ENCODE data around the gene SCAMP4.

SCAMP4 gene

DNA sequence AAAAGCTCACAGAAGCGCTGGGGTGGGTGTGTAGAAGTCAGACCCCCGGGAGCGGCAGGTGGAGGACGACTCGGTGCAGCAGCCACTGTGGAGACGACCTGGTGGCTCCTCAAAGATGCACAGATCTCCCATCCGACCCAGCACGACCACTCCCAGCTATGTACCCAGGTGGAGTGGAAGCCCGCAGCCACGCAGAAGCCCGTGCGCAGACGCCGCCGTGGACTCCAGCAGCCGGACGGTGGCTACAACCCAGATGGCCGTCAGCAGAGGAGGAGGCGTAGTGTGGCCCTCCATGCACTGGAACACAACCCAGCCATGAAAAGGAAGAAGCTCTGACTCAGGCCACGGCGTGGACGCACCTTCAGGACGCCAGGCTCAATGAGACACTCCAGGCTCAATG, 57.5 kb downstream of the SCAMP4 start:
- no peak for DNase-seq

DNA sequence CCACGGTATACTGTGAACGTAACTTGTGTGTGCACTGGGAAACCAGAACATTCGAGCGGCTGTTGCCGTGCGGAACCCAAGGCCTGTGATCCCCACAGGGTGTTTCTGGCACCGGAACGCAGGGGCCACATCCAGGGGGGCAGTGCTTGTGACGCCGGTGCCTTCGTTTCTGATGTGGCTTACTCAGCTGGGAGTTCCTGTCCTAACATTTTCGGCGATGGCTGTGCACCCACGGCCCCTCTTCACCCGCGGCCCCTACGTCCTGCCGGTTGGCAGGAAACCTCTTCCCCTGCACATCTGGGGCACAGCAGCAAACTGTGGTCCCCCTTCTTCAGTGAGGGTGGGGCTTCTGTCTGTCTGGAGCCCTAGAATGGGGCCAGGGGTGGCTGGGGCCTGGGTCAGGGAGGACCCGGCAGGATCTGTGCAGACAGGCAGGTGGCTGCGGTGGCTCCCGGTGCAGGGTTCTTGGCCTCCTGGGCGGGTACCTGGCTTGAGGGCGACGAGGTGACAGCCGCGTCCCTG, 61.9 kb downstream of the SCAMP4 start:
- peak; percentile 30 for DNase-seq

GRCh38 chr19:1968279-1969175, 63.3 kb downstream of the SCAMP4 start:
- DNase-seq: no peak

DNA sequence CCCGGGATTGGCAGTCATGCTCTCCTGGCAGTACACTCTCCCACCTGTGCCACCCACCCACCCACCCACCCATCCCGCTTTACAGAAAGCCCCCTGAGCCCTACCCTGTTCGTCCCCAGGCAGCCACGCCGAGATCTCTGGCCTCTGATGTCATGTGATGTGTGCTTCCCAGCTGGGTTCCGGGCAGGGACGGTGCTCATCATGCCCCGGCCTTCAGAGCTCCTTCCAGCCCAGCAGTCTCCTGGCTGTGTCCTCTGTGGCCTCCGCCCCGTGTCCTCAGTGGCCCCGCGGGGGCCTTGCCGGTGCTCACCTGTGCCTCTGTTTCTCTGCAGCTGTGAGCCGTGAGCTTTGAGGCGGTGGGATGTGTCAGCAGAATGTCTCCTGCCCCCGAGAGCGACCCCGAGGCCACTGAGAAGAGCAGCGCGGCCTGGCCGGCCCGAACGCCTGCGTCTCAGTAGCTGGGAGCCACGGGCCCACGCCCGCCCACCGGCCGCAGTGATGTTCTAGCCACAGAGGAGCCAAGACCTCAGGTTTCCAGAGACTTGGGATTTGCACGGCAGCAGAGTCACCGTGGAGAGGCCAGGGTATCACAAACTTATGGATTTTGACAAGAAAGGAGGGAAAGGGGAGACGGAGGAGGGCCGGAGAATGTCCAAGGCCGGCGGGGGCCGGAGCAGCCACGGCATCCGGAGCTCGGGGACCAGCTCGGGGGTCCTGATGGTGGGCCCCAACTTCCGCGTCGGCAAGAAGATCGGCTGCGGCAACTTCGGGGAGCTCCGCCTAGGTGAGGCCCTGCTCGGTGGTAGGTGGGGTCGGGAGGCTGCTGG, 64.2 kb downstream of the SCAMP4 start:
- DNase-seq: no peak

DNA sequence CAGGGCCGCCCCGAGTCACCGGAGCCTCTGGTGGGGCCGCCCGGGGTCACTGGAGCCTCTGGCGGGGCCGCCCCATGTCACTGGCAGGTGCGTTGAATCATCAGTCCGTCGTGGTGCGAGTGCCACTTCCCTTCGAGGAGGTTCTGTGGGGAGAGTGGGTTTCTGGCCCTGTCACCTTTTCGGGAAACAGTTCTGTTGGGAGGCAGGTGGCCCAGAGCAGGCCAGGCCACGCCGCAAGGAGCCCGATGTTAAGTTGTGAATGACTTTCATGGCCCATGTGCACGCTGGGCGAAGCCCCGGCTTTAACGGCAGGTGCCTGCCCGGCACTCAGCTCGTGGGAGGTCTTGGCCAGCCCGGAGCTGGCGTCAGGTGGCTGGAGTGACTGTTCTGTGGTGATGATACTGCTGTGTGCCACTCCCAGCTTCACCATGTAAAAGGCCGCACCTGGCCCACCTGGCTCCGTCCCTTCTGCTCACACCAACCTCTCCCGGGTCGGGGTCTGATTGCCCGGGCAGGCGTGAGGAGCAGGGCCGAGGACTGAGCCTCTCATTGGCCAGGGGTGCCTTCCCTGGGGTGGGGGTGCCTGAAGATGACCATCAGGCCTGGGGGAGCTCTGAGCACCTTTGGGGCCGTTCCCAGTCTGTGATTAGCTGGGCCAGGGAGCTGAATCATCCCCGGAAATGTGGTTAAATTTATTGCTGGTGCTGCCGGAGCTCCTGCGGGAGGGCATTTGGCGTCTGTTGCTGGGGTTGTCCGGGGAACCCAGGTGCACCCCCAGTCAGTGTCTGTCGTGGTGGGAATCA, 65.0 kb downstream of the SCAMP4 start:
- no peak for DNase-seq

- no peak for DNase-seq
Measured at GRCh38 chr19:1970806-1971502, 65.8 kb downstream of the SCAMP4 start.

DNA sequence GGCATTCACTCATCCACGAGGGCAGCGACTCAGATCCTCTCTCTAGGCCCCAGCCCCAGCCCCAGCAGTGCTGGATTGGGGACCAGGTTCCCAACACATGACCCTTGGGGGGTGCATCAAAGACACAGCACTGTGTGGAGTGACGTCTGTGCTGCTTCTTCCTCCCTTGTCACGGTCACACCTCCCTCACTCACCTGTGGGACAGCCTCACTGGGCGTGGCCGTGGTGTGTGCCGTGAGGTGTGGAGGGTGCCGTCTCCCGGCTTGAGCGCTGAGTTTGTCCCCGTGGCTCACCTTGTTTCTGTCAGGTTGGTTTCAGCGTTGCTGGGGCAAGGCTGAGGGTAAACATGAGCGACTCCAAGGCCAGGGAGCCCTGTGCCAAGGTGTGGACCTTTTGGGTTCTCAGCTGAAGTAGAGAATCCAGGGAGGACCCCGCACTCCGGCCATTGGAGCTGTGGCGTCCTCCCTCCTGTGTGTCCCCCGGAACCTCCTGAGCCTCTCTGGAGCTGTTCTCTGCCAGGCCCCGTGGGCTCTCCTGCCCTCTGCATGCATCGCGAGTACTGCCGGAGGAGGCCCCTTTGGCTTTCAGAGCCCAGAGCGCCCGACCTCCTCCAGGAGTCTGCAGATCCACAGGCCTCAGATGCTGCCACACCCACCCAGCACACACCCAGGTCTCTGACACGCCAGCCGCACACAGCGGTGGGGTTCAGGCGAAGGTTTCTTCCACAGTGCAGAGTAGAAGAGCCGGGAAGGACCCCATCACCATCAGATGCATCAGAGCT, 69.4 kb downstream of the SCAMP4 start:
- DNase-seq: no peak

GRCh38 chr19:1975162-1975480, 69.9 kb downstream of the SCAMP4 start:
- DNase-seq: no peak

Data from CD4-positive, alpha-beta T cell treated with Interleukin-10 for 1 hour (primary cell).